Activated CD4-positive, alpha-beta T cell treated with anti-CD3 and anti-CD28 coated beads for 4 hours (primary cell): ENCODE results near the gene SHQ1.

Experiments used
- DNase-seq, 2 donors: peaks; one replicate each; pipeline ENCODE4 v3.0.0-alpha.2; 2020

Gene SHQ1

GRCh38 chr3:72847282-72847681 lies 963 bp downstream of the SHQ1 start:
- DNase-seq = no peak

GRCh38 chr3:72846166-72846565 lies 2.1 kb downstream of the SHQ1 start:
- no peak for DNase-seq

- DNase-seq = no peak
Observed at GRCh38 chr3:72844436-72844993, 3.7 kb downstream of the SHQ1 start.

GRCh38 chr3:72839057-72839456 lies 9.2 kb downstream of the SHQ1 start:
- no peak for DNase-seq

GRCh38 chr3:72836923-72837322 lies 11.3 kb downstream of the SHQ1 start:
- DNase-seq = no peak

GRCh38 chr3:72836416-72836815 lies 11.8 kb downstream of the SHQ1 start:
- no peak for DNase-seq

- no peak for DNase-seq
Observed at GRCh38 chr3:72830452-72831223, 17.6 kb downstream of the SHQ1 start.

- no peak for DNase-seq
Observed at GRCh38 chr3:72829701-72830100, 18.5 kb downstream of the SHQ1 start.

- peak in 1 of 2 donors; percentile 32 for DNase-seq
Observed at GRCh38 chr3:72821161-72821781, 27.0 kb downstream of the SHQ1 start.

- no peak for DNase-seq
Observed at GRCh38 chr3:72820415-72820814, 27.8 kb downstream of the SHQ1 start.

GRCh38 chr3:72818905-72819304 lies 29.3 kb downstream of the SHQ1 start:
- DNase-seq = no peak

- DNase-seq = no peak
Observed at GRCh38 chr3:72818092-72818773, 30.0 kb downstream of the SHQ1 start.

- DNase-seq = no peak
Observed at GRCh38 chr3:72816862-72817355, 31.3 kb downstream of the SHQ1 start.

- DNase-seq = no peak
Observed at GRCh38 chr3:72814308-72814707, 33.9 kb downstream of the SHQ1 start.

GRCh38 chr3:72812201-72812600 lies 36.0 kb downstream of the SHQ1 start:
- DNase-seq = no peak

GRCh38 chr3:72811571-72811970 lies 36.7 kb downstream of the SHQ1 start:
- DNase-seq = no peak

- no peak for DNase-seq
Observed at GRCh38 chr3:72810659-72811434, 37.4 kb downstream of the SHQ1 start.

GRCh38 chr3:72810063-72810462 lies 38.2 kb downstream of the SHQ1 start:
- DNase-seq = no peak

- DNase-seq = no peak
Observed at GRCh38 chr3:72804361-72804760, 43.9 kb downstream of the SHQ1 start.

GRCh38 chr3:72803573-72803972 lies 44.7 kb downstream of the SHQ1 start:
- no peak for DNase-seq

GRCh38 chr3:72802001-72802400 lies 46.2 kb downstream of the SHQ1 start:
- no peak for DNase-seq

GRCh38 chr3:72800869-72801268 lies 47.4 kb downstream of the SHQ1 start:
- DNase-seq = no peak
